HG03575 (cell line): ENCODE data around the gene STK24.

Source experiments
- ATAC-seq: cut with Tn5 transposase; IDR thresholded peaks from one replicate; pipeline ENCODE4 v1.9.1; 2021; ENCODE audit not compliant: unreplicated experiment, insufficient number of reproducible peaks, low FRiP score; ENCODE audit errors: extremely low read depth

Gene STK24

DNA sequence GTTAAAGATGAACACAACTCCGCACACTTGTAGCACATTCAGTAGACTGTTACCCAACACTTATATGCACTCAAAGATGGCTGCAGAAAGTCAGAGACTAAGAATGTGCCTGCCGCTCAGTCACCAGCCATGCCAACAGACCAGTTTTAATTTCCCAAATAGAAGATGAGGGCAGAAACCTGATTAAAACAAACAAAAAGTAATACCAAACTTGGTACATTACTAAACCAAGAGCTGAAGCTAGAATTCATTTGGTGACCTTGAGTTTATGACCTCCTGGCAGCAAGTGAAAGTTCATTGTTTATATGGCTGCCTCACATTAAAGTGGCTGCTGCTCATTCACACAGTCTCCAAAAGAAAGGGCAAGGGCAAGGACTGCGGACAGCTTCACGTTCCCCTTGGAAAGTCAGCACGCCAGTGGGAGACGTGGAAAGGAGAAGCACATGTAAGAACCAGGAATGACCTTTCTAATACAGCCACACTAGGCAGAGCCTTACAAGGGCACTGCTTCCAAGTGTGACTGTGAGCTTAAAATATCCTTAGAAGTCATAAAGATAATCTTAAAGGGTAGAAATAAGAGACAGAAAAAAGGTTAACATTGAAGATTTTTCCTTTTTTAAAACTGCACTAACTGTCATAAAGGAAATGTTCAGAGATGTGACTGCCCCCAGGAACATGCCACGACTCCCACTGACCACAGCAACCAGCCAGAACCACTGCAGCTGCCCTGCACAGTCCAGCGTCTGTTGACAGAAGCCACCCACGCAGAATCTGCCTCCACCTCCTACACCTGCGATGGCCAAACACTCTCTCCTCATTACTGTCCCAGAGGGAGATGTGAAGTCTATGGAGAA, 73.5 kb downstream of the STK24 start:
- ATAC-seq = no peak

DNA sequence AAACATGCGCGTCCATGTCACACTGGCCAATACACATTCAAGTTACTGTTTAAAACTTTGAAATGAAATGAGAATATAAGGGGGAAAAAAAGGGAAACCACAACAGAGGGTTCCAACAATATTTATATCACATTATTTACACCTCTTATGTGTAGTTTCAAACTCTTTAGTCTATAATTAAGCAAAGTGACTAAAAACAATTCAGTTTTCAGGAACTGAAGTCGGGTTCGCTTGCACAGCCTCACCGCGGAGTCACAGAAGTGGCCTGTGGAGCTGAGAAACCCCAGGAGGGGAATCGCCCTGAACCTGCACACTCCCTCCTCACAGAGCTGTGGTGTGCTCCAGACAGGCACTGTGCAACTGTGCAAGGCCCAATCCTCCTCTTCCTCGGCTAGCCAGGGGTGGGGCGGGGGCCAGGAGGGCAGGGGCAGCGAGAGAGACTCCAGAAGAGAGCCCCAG, 75.9 kb downstream of the STK24 start:
- ATAC-seq = peak; percentile 43

DNA sequence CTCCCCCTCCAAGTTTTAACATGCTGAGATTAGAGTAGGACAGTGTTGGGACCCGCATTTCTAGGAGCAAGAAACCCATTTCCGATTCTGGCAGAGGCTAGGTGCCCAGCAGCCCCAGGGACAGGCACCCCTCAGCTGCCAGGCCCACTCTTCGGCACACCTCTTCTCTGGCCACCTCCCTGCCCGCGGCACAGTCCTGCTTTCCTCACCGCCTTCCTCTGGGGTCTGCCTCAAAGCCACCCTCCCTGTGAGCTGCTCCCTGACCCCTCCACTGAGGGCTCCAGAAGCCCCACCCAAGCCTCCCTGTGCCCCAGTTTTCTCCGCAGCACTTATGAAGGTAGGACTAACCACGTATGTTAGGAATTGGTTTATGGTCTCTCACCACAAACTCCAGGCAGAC, 79.9 kb downstream of the STK24 start:
- ATAC-seq = no peak

DNA sequence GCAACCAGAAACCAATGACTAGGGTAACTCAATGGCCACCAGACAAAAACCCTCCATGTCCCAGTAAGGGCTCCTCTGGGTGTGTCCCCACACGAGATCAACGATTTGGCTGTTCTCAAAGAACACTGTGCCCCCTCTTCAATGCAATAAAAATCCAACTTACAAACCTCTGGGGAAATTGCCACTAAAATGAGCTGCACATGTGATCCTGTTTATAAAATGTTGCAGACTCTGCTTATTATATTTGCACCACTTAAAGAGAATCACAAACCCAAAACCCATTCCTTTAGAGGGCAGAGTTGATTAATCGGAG, 80.5 kb downstream of the STK24 start:
- no peak for ATAC-seq

DNA sequence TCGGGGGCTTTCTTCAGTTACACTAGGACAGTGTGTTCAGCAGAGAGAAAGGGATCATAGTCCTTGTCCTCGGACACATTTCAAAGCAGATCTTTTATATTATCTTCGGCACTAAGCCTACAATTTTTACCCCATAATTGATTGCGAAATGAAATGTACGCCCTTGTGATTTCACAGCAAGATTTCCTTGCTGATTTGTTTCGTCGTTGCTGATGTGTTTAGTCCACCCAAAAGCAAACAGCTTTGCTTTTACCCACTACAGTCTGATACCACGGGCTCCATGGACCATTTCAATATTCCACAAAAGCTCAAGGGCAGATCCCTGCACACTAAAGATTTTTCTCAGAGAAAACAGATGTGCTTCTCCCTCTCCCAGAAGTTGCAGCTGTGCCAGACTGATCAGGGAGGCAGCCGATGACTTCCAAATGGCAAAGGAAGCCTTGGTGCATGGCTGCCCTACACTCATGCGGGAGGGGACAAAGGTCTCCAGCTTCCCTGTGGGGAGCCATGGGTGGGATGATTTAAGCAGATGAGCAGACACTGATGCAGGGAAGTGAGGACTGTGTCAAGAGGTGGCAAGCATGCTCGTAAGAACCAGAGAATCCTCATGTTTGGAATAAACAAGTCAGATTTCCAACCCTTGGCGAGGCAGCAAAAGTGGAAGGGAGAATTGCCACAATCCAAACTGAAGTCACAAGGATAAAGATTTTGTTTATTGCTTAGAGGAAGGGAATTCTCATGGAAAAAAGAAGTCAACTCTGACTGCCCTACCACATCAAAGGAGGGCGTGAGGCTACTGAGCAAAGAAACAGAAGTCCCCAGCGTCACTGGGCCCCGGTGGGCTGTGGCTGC, 81.1 kb downstream of the STK24 start:
- no peak for ATAC-seq

DNA sequence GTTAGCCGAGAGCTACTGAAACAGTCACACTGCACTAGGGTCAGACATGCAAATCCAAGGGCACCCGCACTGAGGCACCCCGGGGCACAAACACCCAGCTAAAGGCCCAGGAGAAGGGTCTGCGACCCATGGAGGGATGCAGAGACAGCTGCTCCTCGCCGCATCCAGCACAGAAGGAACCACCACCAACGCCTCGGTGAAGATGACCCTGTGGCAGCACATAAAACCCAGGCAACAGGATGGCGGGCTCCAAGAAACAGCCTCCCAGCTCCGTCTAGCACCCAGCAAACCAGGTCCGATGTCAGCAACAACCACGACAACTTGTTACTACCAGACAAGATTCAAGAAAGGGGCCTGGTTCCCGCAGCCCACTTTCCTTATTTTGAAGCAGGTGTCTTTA, 82.1 kb downstream of the STK24 start:
- ATAC-seq = no peak

DNA sequence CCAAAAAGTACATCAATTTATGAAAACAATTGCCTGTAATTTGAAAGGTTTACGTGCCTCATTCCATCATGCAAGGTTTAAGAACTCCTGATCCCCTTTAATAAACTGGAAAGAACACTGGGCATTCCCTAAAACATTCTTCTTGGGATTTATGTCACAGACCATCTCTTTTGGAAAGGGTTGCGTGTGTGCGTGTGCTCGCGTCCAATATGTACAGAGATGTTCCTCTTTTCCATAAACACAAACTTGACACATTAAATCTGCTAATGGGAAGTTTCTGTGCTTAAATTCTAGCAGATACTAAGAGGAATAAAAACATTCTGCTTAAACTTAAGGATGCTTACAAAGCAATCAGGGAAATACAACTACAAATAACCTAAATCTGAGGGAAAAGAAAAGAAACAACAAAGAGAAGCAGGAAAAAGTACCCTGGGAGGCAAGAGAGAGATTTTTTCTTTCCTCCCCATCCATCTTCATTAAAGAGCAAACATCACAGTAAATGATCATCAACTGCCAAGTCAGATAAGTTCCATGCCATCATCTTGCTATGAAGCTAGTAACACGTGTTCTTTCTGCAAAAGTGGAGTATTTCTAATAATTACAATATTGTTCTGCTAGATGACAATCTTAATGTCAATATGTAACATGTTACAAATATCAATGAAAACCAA, 83.7 kb downstream of the STK24 start:
- no peak for ATAC-seq

DNA sequence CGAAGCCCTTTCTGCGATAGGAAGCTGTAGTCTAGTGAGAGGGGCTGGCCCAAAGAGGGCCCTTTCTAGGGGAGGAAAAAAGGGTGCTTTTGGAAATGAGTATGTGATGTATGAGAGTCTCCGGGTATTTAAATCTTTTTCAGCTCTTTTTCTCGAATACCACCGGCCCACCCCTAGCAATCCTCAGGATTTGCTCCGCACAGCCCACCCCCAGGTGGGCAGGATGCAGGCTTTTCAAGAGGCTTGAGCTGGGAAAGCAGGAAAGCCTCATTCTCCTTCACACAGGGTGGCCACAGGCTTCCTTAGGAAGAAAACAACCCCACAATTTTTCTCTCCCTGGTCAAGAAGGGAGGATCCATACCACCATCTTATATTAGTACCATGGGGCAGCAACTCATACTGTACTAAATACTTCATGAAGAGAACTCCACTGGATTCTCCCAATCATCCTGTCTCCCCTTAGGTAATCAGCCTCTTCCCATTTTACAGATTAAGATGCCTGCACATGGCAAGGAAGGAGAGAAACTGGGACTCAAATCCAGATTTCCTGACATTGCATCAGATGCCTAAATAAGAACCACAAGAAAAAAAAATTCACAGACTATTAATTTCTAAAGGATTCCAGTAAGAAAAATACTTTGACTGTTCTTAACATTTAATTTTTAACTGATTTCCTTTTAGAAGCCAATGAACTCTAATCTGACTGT, 84.4 kb downstream of the STK24 start:
- no peak for ATAC-seq

DNA sequence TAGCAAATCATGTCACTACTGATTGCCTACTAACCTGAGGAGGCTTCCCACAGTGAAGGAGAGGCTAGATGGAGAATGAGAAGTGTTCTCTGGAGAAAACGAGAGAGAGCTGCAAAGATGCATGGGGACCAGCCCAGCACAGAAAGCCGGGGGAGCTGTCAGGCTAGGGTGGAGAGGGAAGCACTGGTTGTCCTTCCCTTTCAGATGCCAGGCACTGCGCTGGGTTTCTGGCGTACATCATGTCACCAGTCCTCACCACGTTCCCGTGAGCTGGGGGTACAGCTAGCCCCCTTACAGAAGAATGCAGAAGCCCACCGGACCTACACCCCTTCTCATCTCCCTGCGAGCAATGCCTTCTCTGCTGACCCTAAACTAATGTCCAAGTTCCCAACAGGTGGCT, 86.0 kb downstream of the STK24 start:
- ATAC-seq = no peak

DNA sequence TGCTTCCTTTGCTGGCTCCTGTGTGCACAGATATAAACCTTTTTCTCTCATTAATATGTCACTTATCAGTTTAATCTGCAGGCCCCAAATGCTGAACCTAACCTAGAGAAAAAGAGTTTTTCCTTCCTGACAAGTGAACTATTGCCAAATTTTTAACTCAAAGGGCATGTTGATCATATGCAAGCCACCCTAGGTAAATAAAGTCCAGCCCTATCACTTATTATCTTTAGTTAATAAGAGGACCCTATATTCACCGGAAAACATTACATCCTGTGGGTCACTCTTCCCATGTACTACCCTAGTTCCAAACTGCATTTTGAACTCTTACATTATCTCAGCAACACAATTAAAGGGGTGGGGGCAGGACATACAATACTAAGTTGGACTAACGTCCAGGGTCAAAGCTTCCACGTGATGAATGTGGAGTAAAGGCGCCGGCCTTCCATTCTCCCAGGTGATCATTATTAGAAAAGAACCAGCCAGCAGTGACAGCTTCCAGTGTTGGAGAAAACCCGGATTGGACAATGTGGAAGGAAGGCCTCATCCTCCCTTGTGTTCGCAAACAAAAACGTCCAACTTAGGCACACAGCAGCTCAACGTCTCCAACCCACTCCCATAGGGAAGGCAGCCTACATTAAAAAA, 86.6 kb downstream of the STK24 start:
- ATAC-seq = no peak

DNA sequence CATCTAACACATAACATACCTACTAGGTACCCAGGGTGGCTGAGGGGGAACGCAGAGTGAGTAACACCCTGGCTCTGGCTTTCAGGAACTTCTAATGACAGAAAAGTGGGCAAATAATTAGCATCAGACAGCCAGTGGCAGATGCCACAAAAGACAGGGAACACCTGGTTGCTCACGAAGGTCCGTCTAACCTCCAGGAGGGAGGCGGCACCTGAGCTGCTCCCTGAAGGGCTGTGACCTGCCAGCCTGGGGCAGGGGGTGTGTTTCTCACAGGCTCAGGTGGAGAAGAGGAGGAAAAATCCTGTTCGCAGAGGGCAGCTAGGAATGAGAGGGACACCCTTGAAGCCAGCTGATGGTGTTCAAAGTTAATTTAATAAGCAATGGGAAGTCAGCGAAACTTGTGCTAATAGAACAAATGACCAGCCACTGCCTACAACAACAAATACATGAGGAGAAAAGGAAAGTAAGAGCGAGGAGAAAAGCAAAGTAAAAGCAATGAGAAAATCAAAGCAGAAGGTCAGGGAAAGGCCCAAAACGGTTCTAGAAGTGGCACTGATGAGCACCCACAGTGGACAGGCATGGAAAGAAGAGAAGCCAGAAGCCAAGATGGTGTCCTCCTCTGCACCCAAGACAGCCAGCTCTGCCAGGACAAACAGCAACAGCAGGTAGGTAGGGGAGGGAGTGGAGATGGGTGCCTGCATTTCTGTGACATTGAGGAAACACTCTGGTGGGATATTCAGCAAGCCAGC, 87.3 kb downstream of the STK24 start:
- no peak for ATAC-seq

DNA sequence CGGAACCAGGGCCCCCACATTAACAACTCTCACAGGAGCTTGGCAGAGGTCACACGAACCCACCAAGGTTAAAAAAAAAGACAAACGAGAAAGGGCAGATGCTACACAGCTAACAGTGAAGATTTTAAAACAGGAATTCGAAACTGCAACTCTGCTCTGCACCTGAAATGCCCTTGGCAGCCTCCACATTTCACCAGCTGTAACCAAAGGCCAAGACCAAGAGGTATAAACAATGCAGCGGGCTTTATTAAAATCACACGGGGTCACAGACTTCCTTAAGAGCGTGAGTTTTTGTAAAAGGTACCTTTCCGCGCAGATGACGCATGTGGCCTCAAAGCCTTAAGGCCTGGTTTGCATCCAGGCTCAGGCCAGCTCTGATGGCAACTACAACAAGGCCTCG, 88.2 kb downstream of the STK24 start:
- no peak for ATAC-seq

DNA sequence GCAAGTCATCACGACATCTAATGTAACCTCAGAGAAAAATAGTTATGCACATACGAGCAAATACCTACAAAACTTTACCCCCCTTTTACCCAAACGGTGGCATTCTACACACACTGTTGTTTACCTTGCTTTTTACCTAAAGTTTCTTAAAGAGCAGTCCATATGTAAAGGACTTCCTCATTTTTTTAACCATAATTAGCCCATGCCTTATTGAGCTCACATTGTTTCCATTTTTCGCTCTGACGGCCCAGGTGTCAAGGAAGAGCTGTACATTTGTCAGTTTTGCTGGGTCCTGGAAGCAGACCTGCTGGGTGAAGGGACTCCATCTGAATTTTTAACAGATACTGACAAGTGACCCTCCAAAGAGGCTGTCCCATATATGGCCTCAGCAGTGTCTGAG, 89.4 kb downstream of the STK24 start:
- no peak for ATAC-seq

DNA sequence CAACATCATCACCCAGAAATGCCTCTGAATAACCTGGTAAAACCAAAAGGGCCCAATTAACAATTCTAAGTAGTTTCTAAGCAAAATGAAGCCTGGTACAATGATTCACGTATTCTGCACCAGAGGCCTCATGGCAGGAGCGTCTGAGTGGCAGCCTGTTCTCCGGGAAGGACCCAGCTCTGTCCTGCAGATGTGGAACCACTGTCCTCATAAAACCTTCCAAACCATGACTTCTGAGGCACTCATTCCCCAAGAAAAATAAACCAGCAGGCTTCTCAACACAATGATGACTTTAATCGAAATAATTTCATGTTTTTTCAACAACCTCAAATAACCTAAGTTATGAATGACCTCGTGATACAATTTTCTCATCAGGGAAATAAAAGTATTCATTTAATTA, 89.9 kb downstream of the STK24 start:
- no peak for ATAC-seq

DNA sequence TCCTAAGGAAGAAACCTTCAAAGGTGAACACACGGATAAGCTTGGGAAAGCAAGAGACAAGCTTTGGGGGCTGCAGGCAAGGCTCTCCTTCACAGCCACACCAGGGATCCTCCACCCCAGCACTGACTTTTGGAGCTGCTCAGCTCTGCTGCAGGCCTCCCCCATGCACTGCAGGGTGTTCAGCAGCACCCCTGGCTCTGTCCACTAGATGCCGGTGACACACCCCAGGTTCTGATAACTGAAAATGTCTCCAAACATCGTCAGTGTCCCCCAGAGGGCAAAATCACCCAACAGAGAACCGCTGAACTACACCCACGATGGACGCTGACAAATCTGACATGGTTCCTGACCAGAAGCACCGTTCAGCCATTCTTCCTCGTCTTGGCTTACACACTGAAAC, 90.5 kb downstream of the STK24 start:
- no peak for ATAC-seq

DNA sequence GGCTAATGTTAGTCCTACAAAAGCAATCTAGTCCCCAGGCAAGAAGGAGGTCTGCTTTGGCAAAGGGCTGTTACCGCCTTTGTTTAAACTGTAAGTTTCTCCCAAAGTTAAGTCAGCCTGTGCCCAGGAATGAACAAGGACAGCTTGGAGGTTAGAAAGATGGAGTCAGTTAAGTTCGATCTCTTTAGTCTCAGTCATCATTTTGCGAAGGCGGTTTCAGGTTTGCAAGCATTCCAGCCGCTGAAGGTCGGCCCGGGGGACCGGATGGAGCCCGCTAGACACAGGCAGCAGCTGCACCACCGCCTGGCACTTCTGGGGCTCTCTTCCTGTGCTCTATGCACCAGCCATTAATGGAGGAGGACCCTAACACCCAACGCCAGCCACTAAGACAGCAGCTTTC, 91.3 kb downstream of the STK24 start:
- ATAC-seq = no peak

DNA sequence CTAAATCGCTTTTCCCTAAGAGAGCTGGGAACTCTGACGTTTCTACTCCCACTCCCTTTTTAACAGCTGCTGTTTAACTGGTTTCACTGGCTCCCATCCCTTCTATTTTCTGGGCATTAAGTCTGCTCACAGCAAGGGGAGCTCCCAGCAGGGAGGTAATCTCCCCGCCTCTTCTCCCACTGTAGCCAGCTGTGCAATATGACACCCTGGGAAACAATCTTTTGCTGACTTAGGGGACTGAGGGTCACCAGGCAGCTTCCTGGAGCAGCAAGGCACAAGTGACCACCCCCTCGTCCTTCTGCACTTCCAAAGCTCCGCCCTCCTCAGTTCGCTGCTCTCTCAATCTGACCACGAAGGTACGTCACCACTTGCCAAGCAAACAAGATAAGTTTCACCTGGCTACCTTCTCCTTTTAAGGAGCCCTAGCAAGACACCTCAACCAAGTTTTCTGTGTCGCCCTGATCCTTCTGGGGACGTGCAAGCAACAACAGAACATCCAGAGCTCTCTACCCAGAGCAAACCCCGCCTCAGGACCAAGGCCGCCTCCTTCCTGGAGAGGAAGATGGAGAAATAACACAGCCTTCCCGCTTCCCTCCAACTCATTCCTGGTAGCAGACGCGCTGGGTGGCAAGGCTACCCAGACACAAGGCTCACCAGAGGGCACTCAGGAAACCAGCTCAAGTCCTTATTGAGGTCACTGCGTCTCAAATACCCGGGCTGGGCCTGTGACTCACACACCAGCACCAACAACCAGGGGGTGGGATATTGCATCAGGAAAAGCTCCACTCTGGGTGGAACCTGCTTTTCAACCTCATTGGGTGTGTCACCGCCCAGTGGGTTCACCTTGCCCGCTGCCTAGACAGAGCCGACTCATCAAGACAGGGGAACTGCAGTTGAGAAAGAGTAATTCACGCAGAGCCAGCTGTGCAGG, 92.4 kb downstream of the STK24 start:
- no peak for ATAC-seq
